Measurements from ENCODE around the gene VSTM2B.

The VSTM2B gene

GRCh38 chr19:29504454-29504853 is 21.3 kb upstream of the VSTM2B start:
- H3K27me3 Mint-ChIP-seq = peaks cover 24% of the 10 kb centered on the region
- no peaks in the 10 kb centered on the region for H3K9me3 Mint-ChIP-seq
- no peak overlapping the region for H3K4me3 Mint-ChIP-seq
- no peaks in the 10 kb centered on the region for H3K4me1 Mint-ChIP-seq
- no peak for DNase-seq
- ATAC-seq = no peak
- no peak overlapping the region for H3K27ac Mint-ChIP-seq

- no peaks in the 10 kb centered on the region for H3K4me1 Mint-ChIP-seq
- H3K9me3 Mint-ChIP-seq = no peaks in the 10 kb centered on the region
- no peak overlapping the region for H3K4me3 Mint-ChIP-seq
- no peak for DNase-seq
- ATAC-seq = no peak
- no peak overlapping the region for H3K27ac Mint-ChIP-seq
- peaks cover 32% of the 10 kb centered on the region for H3K27me3 Mint-ChIP-seq
Measured at GRCh38 chr19:29505097-29505824, 20.5 kb upstream of the VSTM2B start.

- peaks cover 45% of the 10 kb centered on the region for H3K27me3 Mint-ChIP-seq
- no peak overlapping the region for H3K27ac Mint-ChIP-seq
- DNase-seq (no peak), ATAC-seq (no peak)
- H3K4me3 Mint-ChIP-seq = no peak overlapping the region
- H3K9me3 Mint-ChIP-seq = no peaks in the 10 kb centered on the region
- no peaks in the 10 kb centered on the region for H3K4me1 Mint-ChIP-seq
Measured at GRCh38 chr19:29506619-29506911, 19.2 kb upstream of the VSTM2B start.

GRCh38 chr19:29507081-29507860 is 18.5 kb upstream of the VSTM2B start:
- Mint-ChIP-seq H3K9me3 (no peaks in the 10 kb centered on the region), H3K27me3 (peaks cover 52% of the 10 kb centered on the region), H3K4me1 (no peaks in the 10 kb centered on the region), H3K4me3 (no peak overlapping the region), H3K27ac (no peak overlapping the region)
- ATAC-seq = no peak
- DNase-seq = no peak

- H3K27ac Mint-ChIP-seq = no peak overlapping the region
- H3K27me3 Mint-ChIP-seq = peaks cover 61% of the 10 kb centered on the region
- ATAC-seq (no peak), DNase-seq (no peak)
- no peak overlapping the region for H3K4me3 Mint-ChIP-seq
- no peaks in the 10 kb centered on the region for H3K9me3 Mint-ChIP-seq
- no peaks in the 10 kb centered on the region for H3K4me1 Mint-ChIP-seq
Measured at GRCh38 chr19:29508181-29508580, 17.6 kb upstream of the VSTM2B start.

- DNase-seq (no peak), ATAC-seq (no peak)
- H3K27me3 Mint-ChIP-seq = peaks cover 62% of the 10 kb centered on the region
- no peaks in the 10 kb centered on the region for H3K4me1 Mint-ChIP-seq
- H3K4me3 Mint-ChIP-seq = no peak overlapping the region
- H3K27ac Mint-ChIP-seq = no peak overlapping the region
- H3K9me3 Mint-ChIP-seq = no peaks in the 10 kb centered on the region
Measured at GRCh38 chr19:29509456-29509855, 16.3 kb upstream of the VSTM2B start.

GRCh38 chr19:29510701-29511265 is 15.0 kb upstream of the VSTM2B start:
- no peak for ATAC-seq
- Mint-ChIP-seq H3K4me1 (no peaks in the 10 kb centered on the region), H3K27me3 (peaks cover 62% of the 10 kb centered on the region), H3K27ac (no peak overlapping the region), H3K9me3 (no peaks in the 10 kb centered on the region), H3K4me3 (no peak overlapping the region)
- no peak for DNase-seq

- no peaks in the 10 kb centered on the region for H3K9me3 Mint-ChIP-seq
- H3K27ac Mint-ChIP-seq = no peak overlapping the region
- no peak overlapping the region for H3K4me3 Mint-ChIP-seq
- no peaks in the 10 kb centered on the region for H3K4me1 Mint-ChIP-seq
- no peak for DNase-seq
- no peak for ATAC-seq
- H3K27me3 Mint-ChIP-seq = peaks cover 62% of the 10 kb centered on the region
Measured at GRCh38 chr19:29511768-29512167, 14.0 kb upstream of the VSTM2B start.

GRCh38 chr19:29512748-29513147 is 13.0 kb upstream of the VSTM2B start:
- Mint-ChIP-seq H3K27ac (peak overlapping the region in 1 of 2 donors; percentile 76), H3K4me1 (no peaks in the 10 kb centered on the region), H3K4me3 (no peak overlapping the region), H3K27me3 (peaks cover 61% of the 10 kb centered on the region), H3K9me3 (no peaks in the 10 kb centered on the region)
- DNase-seq (no peak), ATAC-seq (no peak)

GRCh38 chr19:29514525-29515232 is 11.1 kb upstream of the VSTM2B start:
- Mint-ChIP-seq H3K9me3 (no peaks in the 10 kb centered on the region), H3K27me3 (peaks cover 60% of the 10 kb centered on the region), H3K4me3 (no peak overlapping the region), H3K4me1 (no peaks in the 10 kb centered on the region), H3K27ac (peak overlapping the region in 1 of 2 donors; percentile 49)
- peak; percentile 85 for ATAC-seq
- peak in 1 of 2 donors; percentile 27 for DNase-seq

GRCh38 chr19:29515233-29515619 is 10.6 kb upstream of the VSTM2B start:
- no peaks in the 10 kb centered on the region for H3K4me1 Mint-ChIP-seq
- DNase-seq = no peak
- peaks cover 60% of the 10 kb centered on the region for H3K27me3 Mint-ChIP-seq
- H3K4me3 Mint-ChIP-seq = no peak overlapping the region
- H3K9me3 Mint-ChIP-seq = no peaks in the 10 kb centered on the region
- peak; percentile 61 for ATAC-seq
- H3K27ac Mint-ChIP-seq = peak overlapping the region in 1 of 2 donors; percentile 75

GRCh38 chr19:29515706-29516357 is 10.0 kb upstream of the VSTM2B start:
- DNase-seq (no peak), ATAC-seq (no peak)
- Mint-ChIP-seq H3K27me3 (peaks cover 60% of the 10 kb centered on the region), H3K9me3 (no peaks in the 10 kb centered on the region), H3K4me1 (no peaks in the 10 kb centered on the region), H3K27ac (no peak overlapping the region), H3K4me3 (no peak overlapping the region)

GRCh38 chr19:29516358-29516725 is 9.5 kb upstream of the VSTM2B start:
- Mint-ChIP-seq H3K27me3 (peaks cover 60% of the 10 kb centered on the region), H3K9me3 (no peaks in the 10 kb centered on the region), H3K27ac (no peak overlapping the region), H3K4me3 (no peak overlapping the region), H3K4me1 (no peaks in the 10 kb centered on the region)
- no peak for ATAC-seq
- no peak for DNase-seq

GRCh38 chr19:29516821-29517395 is 8.9 kb upstream of the VSTM2B start:
- Mint-ChIP-seq H3K27ac (peak overlapping the region in 1 of 2 donors; percentile 49), H3K9me3 (no peaks in the 10 kb centered on the region), H3K27me3 (peaks cover 60% of the 10 kb centered on the region), H3K4me3 (no peak overlapping the region), H3K4me1 (no peaks in the 10 kb centered on the region)
- no peak for DNase-seq
- no peak for ATAC-seq

- peaks cover 58% of the 10 kb centered on the region for H3K27me3 Mint-ChIP-seq
- ATAC-seq (no peak), DNase-seq (no peak)
- H3K9me3 Mint-ChIP-seq = no peaks in the 10 kb centered on the region
- no peaks in the 10 kb centered on the region for H3K4me1 Mint-ChIP-seq
- H3K4me3 Mint-ChIP-seq = no peak overlapping the region
- H3K27ac Mint-ChIP-seq = peak overlapping the region in 1 of 2 donors; percentile 49
Measured at GRCh38 chr19:29517412-29517811, 8.4 kb upstream of the VSTM2B start.
